Epithelial cell of proximal tubule (primary cell): ENCODE data around the gene LRRTM4. TPM values are rescaled to one million over a fixed set of nuclear protein-coding genes. Genes with fewer than 3 reads are reported as not detected.

Experiments used
- DNase-seq: peaks from one replicate; pipeline ENCODE4 v3.0.0-alpha.2; 2011; ENCODE audit warnings: low read depth
- H3K4me3 ChIP-seq: 2 replicates; pipeline ENCODE4 v1.5.1; 2011; ENCODE audit warnings: low read depth, mild to moderate bottlenecking, low read length
- CTCF ChIP-seq: conservative IDR thresholded peaks from 2 replicates; pipeline ENCODE4 v1.5.1; 2012; ENCODE audit warnings: low read depth, mild to moderate bottlenecking, low read length
- total RNA-seq: library from RNA; depleted of rRNA; stranded (reverse); fragments of >200 nt; gene quantifications from 2 replicates; pipeline ENCODE4 v1.2.3, GENCODE V29; 2015

The LRRTM4 gene
- total RNA-seq, 1 donor from 2014 or later = not detected

DNA sequence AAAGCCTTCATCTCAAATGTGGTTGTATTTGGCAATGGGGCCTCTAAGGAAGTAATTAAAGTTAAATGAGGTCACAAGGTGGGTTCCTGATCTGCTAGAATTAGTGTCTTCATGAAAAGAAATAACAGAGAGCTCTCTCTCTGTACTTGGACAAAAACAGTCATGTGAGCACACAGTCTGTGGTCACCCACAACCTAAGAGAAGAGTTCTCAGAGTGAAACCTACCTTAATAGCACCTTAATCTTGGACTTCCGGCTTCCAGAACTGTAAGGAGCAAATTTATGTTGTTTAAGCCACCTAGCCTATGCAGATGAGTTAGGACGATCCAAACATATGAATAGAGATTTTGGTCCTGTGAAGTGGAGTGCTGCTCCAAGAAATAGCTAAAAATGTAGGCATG is 758.9 kb downstream of the LRRTM4 start:
- no peak for DNase-seq
- TF ChIP-seq CTCF = no peak
- no peak overlapping the region for H3K4me3 ChIP-seq

GRCh38 chr2:76760367-76760704 is 761.8 kb downstream of the LRRTM4 start:
- no peak for DNase-seq
- no peak for TF ChIP-seq CTCF
- no peak overlapping the region for H3K4me3 ChIP-seq

DNA sequence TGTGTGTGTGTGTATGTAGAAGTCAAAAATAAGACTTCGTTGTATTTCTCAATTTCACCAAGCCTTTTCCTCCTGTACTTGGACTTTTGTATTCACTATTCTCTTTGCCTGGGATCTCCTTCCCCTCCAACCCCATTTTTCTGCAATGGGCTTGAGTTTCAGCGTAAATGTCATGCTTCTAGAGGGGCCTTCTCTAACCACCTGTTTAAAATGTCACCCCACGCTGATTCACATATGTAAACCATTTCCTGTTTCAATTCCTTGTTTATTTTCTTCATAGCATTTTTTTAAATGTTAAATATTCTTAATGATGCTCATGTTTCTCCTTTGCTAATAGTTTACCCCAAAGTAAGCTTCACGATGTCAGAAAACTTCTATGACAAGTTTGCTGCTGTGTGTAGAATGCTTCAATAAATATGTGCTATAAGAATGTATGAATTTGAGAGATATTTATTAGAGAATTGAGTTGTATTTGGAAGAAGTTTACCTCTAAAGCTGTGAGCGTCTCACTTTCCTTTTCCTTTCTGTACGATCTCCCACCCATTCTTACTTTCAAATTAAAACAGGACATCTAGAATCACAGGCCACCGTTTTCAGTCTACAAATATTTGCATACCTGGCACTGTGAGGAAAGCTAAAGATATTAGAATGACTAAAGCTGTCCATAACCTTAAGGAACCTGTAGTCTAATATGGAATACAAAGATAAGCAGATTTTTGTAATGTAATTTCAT is 762.4 kb downstream of the LRRTM4 start:
- no peak for DNase-seq
- TF ChIP-seq CTCF = no peak
- H3K4me3 ChIP-seq = no peak overlapping the region

DNA sequence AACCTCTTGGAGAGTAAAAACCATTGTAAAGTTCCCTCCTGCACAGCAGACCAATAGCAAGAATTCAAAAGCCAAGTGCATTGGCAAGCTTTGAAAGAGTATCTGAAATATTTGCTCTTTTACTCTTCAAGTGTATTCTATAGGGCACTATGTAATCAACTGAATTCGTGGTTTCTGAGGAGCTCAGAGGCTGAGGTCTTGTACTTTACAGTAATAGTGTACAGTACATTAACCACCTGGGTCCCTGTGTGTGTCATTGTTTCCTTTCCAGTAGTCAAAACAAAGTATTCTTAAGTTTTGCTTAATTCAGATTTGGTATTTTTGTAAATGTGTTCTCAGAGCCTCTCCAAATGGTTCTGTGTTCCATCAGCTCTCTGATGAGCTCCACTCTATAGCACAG is 769.7 kb downstream of the LRRTM4 start:
- no peak overlapping the region for H3K4me3 ChIP-seq
- no peak for DNase-seq
- TF ChIP-seq CTCF = no peak

GRCh38 chr2:76749858-76750257 is 772.3 kb downstream of the LRRTM4 start:
- TF ChIP-seq CTCF = no peak
- H3K4me3 ChIP-seq = no peak overlapping the region
- DNase-seq = no peak

DNA sequence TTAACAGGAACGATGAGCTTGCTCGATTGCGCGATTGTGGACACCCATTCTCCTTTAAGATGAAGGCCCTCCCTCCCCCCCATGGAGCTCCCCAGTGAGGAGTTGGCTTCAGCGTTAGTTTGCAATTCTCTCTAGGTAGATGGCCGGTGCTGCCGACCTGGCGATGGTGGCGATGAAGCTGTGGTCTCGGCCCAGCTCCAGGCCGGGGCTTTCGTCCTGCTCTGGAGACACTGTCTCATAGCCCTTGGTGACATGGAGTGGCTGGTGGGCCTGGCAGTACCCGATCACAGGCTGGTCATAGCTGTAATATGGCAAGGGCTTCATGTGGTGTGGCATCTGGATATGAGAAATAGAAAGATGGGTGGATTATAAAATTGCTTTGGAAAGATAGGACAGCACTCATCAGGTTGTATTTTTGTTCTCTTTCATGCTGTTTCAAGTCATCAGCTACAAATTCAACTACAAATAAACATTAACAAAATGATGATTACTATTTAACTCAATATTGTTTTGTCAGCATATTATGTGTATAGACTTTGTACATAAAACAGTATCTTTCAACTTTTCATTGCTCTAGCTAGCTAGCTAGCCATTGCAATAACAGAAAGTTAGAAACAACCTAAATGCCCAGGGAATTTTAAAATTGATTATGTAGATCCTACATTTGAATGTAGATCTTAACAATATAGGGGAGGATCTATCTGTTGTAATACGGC is 773.4 kb downstream of the LRRTM4 start:
- no peak for TF ChIP-seq CTCF
- H3K4me3 ChIP-seq = no peak overlapping the region
- no peak for DNase-seq

DNA sequence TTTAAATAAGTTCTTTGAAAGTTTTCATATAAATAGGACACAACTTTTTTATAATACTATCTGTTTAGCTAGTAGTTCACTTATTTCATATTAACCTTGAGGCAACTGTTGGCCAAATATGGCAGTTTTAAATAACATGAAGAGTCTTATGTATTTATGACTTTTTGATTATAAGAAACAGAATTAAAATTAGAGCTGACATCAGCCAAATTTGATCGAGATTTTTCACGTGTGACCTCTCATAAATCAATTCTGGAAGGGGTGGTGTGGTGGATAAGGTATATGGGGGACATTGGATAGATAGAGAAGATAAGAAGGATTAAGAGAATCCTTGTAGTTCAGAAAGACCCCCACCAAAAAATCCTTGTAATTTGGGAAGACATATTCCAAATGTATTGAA is 776.6 kb downstream of the LRRTM4 start:
- H3K4me3 ChIP-seq = no peak overlapping the region
- TF ChIP-seq CTCF = no peak
- no peak for DNase-seq
